ENCODE measurements around the gene CAPN2.
"Not testable (repeated sequence)": the region's sequence is repeated elsewhere in the genome, so short reads cannot be mapped to it uniquely, and the experiment has no call there.

The CAPN2 gene

GRCh38 chr1:223732993-223733798, 20.9 kb downstream of the CAPN2 start:
- no peak for DNase-seq
- in situ Hi-C loops (cut with MboI; ENCODE audit: low pct_unique_long_range_greater_than_20kb, low sequenced_read_pairs): loop anchor here (25.0 kb wide), 1 partner anchor 604 kb away; the partner anchor contains the start of gene NVL

DNA sequence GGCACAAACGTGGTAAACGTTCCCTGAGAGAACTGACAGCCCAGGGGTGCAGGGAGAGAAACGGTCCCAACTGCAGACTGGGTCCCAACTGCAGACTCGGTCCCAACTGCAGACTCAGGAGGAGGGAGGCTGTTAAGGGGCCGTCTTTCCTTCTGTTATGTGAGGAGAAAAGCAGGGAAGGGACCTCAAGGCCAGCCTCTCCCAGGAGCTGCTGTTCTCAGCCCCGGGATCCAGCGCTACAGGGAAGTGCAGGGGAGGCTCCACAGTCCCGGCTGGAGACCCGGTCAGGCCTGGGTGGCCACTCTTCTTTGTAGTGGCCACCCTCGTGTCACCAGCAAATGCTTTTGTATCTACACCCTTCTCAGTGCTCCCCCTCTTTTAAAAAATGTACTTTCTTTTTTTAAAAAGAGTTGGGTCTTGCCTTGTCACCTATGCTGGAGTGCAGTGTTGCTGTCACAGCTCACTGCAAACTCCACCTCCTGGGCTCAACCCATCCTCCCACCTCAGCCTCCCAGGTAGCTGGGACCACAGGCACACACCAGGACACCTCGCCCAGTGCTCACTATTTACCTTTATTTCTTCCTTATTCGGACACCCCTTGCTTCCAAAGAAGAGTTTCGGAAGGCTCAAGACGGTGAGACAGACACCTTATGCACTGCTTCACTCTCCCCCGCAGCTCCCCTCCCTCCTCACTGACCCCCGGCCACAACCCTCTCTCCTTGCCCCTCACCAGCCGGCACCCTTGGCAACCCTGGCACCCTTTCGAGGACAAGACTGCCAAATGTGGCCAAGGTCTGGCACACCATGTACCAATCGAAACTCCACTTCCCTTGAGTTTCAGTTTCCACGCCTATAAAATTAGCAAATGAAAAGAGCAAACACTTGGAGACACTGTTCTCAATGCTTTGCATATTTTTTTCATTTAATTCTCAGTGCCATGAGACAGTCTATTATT, 21.8 kb downstream of the CAPN2 start:
- in situ Hi-C loops (cut with MboI; ENCODE audit: low pct_unique_long_range_greater_than_20kb, low sequenced_read_pairs): loop anchor here (25.0 kb wide), 1 partner anchor 603 kb away; the partner anchor contains the start of gene NVL
- DNase-seq: no peak

DNA sequence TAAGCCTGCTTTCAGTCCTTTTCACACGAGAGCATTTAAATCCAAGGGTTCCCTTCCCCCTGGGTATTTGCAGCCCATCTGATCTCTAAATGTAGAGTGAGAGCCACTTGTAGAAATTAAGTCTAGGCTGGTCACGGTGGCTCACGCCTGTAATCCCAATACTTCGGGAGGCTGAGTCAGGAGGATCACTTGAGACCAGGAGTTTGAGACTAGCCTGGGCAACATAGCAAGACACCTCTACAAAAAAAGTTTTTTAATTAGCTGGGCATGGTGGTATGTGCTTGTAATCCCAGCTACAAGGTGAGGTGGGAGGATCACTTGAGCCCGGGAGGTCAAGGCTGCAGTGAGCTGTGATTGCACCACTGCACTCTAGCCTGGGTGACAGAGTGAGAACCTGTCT, 24.3 kb downstream of the CAPN2 start:
- not testable (repeated sequence) for DNase-seq
- in situ Hi-C loops (cut with MboI; ENCODE audit: low pct_unique_long_range_greater_than_20kb, low sequenced_read_pairs): loop anchor here (25.0 kb wide), 1 partner anchor 601 kb away; the partner anchor contains the start of gene NVL

GRCh38 chr1:223737342-223737741, 25.0 kb downstream of the CAPN2 start:
- no peak for DNase-seq
- in situ Hi-C loops (cut with MboI; ENCODE audit: low pct_unique_long_range_greater_than_20kb, low sequenced_read_pairs): loop anchor here (25.0 kb wide), 1 partner anchor 600 kb away; the partner anchor contains the start of gene NVL

GRCh38 chr1:223738465-223739365, 26.4 kb downstream of the CAPN2 start:
- DNase-seq: no peak
- in situ Hi-C loops (cut with MboI; ENCODE audit: low pct_unique_long_range_greater_than_20kb, low sequenced_read_pairs): loop anchor here (25.0 kb wide), 1 partner anchor 599 kb away; the partner anchor contains the start of gene NVL

- DNase-seq: no peak
Measured at GRCh38 chr1:223739366-223740037, 27.2 kb downstream of the CAPN2 start.

DNA sequence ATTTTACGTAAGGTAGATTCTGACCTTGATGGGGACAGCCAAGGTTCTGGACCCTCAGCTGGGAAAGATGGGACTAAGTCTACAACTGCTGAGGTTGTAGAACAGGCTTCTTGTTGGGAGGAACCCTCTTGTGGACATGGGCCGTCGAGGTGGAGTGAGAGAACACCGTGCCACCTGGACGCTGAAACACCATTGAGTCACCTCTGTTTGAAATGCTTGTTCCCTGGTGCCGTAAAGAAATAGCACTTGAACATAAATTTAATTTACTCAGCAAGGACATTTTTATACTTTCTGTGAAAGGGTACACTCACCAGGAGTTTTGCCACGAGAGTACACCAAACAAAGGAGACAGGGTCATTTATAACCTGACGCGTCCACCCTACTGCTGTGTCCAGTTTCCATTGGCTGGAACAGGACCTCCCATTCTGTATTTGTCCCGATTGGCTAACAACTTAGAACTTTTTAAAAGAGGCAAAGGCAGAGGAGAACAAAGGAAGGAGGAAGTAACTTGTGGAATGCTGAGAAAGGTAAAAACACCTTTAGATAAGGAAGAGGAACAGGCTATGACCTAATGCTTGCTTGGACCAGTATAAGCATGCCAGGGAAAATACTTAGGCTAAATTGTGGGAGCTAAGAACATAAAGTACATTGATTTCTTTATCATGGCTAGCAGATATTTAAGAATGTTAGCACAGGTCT, 27.8 kb downstream of the CAPN2 start:
- in situ Hi-C loops (cut with MboI; ENCODE audit: low pct_unique_long_range_greater_than_20kb, low sequenced_read_pairs): loop anchor here (25.0 kb wide), 1 partner anchor 597 kb away; the partner anchor contains the start of gene NVL
- DNase-seq: not testable (repeated sequence)

More at GRCh38 chr1:223739366-223740037, 27.2 kb downstream of the CAPN2 start:
- in situ Hi-C loops (cut with MboI; ENCODE audit: low pct_unique_long_range_greater_than_20kb, low sequenced_read_pairs): loop anchor here (25.0 kb wide), 1 partner anchor 598 kb away; the partner anchor contains the start of gene NVL

- DNase-seq: no peak
- in situ Hi-C loops (cut with MboI; ENCODE audit: low pct_unique_long_range_greater_than_20kb, low sequenced_read_pairs): loop anchor here (25.0 kb wide), 1 partner anchor 595 kb away; the partner anchor contains the start of gene NVL
Measured at GRCh38 chr1:223741861-223742260, 29.5 kb downstream of the CAPN2 start.

DNA sequence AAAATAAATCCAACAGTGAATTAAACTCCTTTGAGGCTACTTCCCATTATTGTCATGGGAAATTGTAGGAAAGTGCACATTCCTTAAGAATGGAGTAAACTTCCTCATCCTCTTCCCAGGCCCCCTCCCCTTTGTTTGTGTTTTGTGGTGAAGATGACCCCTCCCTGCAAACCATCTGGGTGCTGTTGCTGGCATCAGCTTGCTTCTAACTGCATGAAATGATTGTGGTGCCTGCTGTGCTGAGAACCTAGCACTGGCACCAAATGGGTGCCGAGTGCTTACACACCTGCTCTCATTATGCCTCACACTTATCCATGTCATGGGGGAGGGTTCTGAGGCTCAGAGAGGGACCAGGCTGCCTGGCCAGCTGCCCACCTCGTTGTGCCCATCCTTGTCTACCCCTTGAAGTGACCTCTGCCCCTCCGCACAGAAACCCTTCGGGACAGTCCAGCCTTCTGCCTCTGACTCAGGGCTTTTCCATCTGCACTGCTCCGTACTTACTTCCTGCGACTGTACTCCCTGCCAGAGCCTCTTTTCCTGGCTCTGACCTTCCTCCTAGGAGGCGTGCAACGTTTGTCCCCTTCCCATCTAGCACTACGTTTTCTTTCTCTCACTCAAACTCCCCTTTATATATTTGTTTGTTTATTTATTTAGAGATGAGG, 30.6 kb downstream of the CAPN2 start:
- in situ Hi-C loops (cut with MboI; ENCODE audit: low pct_unique_long_range_greater_than_20kb, low sequenced_read_pairs): loop anchor here (25.0 kb wide), 1 partner anchor 594 kb away; the partner anchor contains the start of gene NVL
- no peak for DNase-seq

DNA sequence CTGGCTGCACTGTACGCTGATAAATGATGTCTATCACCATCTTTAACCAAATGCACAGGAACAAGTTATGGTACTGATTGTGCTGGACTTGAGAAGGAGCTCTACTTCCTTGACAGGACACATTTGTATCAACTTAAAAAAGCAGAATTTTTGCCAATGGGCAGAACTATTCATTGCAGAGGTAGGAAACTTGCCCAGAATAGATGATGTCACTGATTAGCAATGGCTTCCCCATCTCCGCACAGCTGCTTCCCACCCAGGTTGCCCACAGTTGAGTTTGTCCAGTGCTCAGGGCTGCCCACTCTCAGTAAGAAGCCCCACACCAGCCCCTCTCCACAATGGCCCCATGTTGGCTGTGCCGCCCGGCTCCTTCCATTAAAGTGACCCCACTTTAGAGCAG, 33.4 kb downstream of the CAPN2 start:
- DNase-seq: no peak
- in situ Hi-C loops (cut with MboI; ENCODE audit: low pct_unique_long_range_greater_than_20kb, low sequenced_read_pairs): loop anchor here (25.0 kb wide), 1 partner anchor 592 kb away; the partner anchor contains the start of gene NVL

DNA sequence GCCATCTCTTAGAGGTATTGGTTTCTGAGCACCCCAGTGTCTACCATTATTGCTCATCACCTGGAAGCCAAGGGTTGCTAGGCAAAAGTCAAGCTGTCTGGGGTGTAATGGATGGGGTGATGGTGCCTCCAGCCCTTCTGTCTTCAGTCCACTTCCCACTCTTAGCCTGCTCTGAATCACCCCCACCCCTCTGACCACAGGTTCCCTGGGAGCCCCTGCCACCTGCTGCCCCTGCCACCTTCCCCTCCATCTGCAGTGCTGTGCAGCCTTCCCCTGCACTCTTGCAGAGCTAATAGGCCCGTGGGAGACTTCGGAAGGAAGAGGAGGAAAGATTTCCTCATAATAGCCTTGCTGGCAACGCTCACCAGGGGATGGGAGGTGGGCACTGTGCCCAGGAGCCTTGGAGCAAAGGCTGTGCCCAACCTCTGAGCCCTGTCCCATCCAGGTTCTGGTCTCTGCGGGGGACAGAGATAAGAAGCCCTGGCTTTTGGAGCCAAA, 35.5 kb downstream of the CAPN2 start:
- no peak for DNase-seq
- in situ Hi-C loops (cut with MboI; ENCODE audit: low pct_unique_long_range_greater_than_20kb, low sequenced_read_pairs): loop anchor here (25.0 kb wide), 1 partner anchor 589 kb away; the partner anchor contains the start of gene NVL

DNA sequence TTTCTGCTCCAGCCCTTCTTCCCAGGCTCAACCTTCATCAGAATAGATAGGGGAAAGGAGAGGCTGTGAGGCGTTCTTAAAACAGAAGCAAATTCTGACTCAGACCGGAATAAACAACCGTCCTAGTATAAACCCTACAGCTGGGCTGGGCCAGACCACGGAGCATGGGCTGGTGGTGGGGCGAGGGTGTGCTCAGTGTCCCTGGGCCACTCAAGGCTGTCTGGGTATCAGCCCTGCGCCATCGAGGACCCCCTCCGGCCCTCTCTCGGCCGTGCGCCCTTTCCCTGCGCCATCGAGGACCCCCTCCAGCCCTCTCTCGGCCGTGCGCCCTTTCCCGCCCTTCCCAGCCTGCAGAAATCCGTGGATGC, 36.0 kb downstream of the CAPN2 start:
- no peak for DNase-seq
- in situ Hi-C loops (cut with MboI; ENCODE audit: low pct_unique_long_range_greater_than_20kb, low sequenced_read_pairs): loop anchor here (25.0 kb wide), 1 partner anchor 589 kb away; the partner anchor contains the start of gene NVL

DNA sequence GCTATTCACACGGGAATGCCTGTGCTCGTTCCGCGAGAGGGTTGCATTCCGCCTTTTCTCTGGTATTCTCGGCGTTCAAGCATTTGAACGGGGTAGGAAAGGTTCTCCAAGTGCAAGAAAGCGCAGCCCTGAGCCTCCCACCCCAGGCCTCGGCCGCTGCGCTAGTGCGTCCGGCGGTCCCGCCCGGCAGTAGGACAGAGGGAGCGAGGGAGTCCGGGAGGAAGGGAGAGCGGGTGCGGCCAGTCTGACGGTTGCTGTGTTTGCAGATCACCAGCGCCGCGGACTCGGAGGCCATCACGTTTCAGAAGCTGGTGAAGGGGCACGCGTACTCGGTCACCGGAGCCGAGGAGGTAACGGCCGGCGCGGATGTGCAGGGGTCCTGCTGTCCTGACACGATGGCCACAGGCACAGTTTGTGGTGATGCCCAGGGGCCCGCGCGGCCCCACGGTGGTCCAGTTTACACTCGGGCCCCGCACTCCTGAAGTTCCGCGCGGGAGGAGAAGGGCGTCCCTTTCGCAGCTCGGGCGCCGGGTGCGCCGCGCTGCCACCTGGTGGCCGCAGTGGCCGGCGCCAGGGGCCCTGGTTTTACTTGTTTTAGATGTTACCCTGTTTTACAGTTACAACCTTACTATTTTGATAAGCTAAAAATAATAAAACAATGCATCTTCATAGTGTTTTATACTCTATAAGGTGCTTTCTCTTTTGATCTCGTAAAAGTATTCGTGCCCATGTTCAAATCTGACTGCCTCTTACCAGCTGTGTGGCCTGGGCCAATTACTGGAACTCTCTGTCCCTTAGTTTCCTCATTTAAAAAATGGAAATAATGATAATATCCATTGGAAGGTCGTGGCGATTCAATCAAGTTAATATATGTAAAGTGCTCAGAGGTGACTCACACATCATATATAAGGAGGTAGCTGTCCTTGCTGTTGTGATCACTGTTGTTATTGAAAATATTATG, 36.7 kb downstream of the CAPN2 start:
- in situ Hi-C loops (cut with MboI; ENCODE audit: low pct_unique_long_range_greater_than_20kb, low sequenced_read_pairs): loop anchor here (25.0 kb wide), 1 partner anchor 588 kb away; the partner anchor contains the start of gene NVL
- DNase-seq: peak; percentile 44

GRCh38 chr1:223750730-223751570, 38.6 kb downstream of the CAPN2 start:
- DNase-seq: no peak
- in situ Hi-C loops (cut with MboI; ENCODE audit: low pct_unique_long_range_greater_than_20kb, low sequenced_read_pairs): no loop called here
